HT-29 (cell line): ENCODE results near the gene LINGO3. TPM values are rescaled to one million over a fixed set of nuclear protein-coding genes. Genes with fewer than 3 reads are reported as not detected.

Experiments used
- DNase-seq: peaks from one replicate; pipeline ENCODE4 v3.0.0-alpha.2; 2015; ENCODE audit warnings: low spot score
- total RNA-seq: library from RNA; depleted of rRNA; stranded (reverse); fragments of >200 nt; shearing (Covaris generic); gene quantifications from 2 replicates; pipeline ENCODE4 v1.2.3, GENCODE V29; 2014; rRNA removed

LINGO3 gene
- total RNA-seq, 1 experiment from 2014 or later, result 0.20 TPM

GRCh38 chr19:2268861-2269243 lies 39.1 kb downstream of the LINGO3 start:
- DNase-seq, result no peak

GRCh38 chr19:2268480-2268830 lies 39.5 kb downstream of the LINGO3 start:
- no peak for DNase-seq

- peak; percentile 83 for DNase-seq
These were observed 41.6 kb downstream of the LINGO3 start for GRCh38 chr19:2266183-2266993.

GRCh38 chr19:2261438-2262172 lies 46.3 kb downstream of the LINGO3 start:
- DNase-seq, result no peak

GRCh38 chr19:2260341-2260805 lies 47.6 kb downstream of the LINGO3 start:
- DNase-seq, result no peak

- no peak for DNase-seq
These were observed 48.6 kb downstream of the LINGO3 start for GRCh38 chr19:2259336-2259735.

Other genes starting within 250 kb of the LINGO3 start
- gene MOB3A, start 211.8 kb downstream of the LINGO3 start, total RNA-seq, result 7.7 and 9.2 TPM in 2 replicates
- 2.7 and 5.3 TPM in 2 replicates for gene IZUMO4, start 211.2 kb downstream of the LINGO3 start, total RNA-seq
- gene AP3D1, start 156.6 kb downstream of the LINGO3 start, total RNA-seq, result 143 and 145 TPM in 2 replicates
- 12.9 and 19.5 TPM in 2 replicates for gene DOT1L, start 144.2 kb downstream of the LINGO3 start, total RNA-seq
- gene PLEKHJ1, start 71.8 kb downstream of the LINGO3 start, total RNA-seq, result 295 and 307 TPM in 2 replicates
- gene SF3A2, start 71.3 kb downstream of the LINGO3 start, total RNA-seq, result 80.5 and 102 TPM in 2 replicates
- gene AMH, start 58.8 kb downstream of the LINGO3 start, total RNA-seq, result 17.3 and 19.9 TPM in 2 replicates
- 0.34 and 0.38 TPM in 2 replicates for gene JSRP1, start 51.7 kb downstream of the LINGO3 start, total RNA-seq
- gene PEAK3, start 26.0 kb downstream of the LINGO3 start, total RNA-seq, result not detected in 2 replicates
- gene LSM7, start 20.4 kb upstream of the LINGO3 start, total RNA-seq, result 276 and 306 TPM in 2 replicates
- gene SPPL2B, start 20.5 kb upstream of the LINGO3 start, total RNA-seq, result 85.0 and 121 TPM in 2 replicates
- gene TMPRSS9, start 52.1 kb upstream of the LINGO3 start, total RNA-seq, result 0.31 TPM in 1 of 2 replicates, not detected in the other
- 154 and 163 TPM in 2 replicates for gene TIMM13, start 119.4 kb upstream of the LINGO3 start, total RNA-seq
- 210 and 212 TPM in 2 replicates for gene LMNB2, start 148.8 kb upstream of the LINGO3 start, total RNA-seq
- 15.2 and 21.8 TPM in 2 replicates for gene GADD45B, start 168.0 kb upstream of the LINGO3 start, total RNA-seq